GM21529 (cell line): ENCODE data around the gene GRK2.

Experiments used
- ATAC-seq: cut with Tn5 transposase; IDR thresholded peaks from one replicate; pipeline ENCODE4 v1.9.1; 2021; ENCODE audit not compliant: unreplicated experiment

Gene GRK2

GRCh38 chr11:67280788-67281551, 14.7 kb downstream of the GRK2 start:
- ATAC-seq = no peak

DNA sequence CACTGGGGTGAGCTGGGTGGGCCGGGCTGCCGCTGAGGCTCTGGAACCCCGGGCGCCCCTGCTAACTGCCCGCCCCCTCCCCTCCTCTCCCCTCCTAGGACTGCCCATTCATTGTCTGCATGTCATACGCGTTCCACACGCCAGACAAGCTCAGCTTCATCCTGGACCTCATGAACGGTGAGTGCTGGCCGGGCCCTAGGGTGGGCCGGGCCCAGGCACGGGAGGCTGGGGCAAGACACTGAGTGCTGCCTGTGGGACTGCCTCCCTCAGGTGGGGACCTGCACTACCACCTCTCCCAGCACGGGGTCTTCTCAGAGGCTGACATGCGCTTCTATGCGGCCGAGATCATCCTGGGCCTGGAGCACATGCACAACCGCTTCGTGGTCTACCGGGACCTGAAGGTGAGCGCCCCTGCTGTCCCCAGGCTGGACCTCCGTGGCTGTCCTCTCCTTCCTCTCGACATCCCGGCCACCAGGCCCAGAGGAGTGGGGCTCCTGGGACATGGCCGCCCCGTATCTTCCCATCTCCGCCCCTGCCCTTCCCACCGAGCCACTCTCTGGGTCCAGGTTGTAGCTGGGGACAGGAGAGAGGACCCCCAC, 15.4 kb downstream of the GRK2 start:
- no peak for ATAC-seq

- ATAC-seq = no peak
Observed at GRCh38 chr11:67282155-67282875, 16.0 kb downstream of the GRK2 start.

GRCh38 chr11:67282876-67283371, 16.7 kb downstream of the GRK2 start:
- no peak for ATAC-seq

- no peak for ATAC-seq
Observed at GRCh38 chr11:67283481-67283963, 17.2 kb downstream of the GRK2 start.

GRCh38 chr11:67284811-67285540, 18.7 kb downstream of the GRK2 start:
- no peak for ATAC-seq

DNA sequence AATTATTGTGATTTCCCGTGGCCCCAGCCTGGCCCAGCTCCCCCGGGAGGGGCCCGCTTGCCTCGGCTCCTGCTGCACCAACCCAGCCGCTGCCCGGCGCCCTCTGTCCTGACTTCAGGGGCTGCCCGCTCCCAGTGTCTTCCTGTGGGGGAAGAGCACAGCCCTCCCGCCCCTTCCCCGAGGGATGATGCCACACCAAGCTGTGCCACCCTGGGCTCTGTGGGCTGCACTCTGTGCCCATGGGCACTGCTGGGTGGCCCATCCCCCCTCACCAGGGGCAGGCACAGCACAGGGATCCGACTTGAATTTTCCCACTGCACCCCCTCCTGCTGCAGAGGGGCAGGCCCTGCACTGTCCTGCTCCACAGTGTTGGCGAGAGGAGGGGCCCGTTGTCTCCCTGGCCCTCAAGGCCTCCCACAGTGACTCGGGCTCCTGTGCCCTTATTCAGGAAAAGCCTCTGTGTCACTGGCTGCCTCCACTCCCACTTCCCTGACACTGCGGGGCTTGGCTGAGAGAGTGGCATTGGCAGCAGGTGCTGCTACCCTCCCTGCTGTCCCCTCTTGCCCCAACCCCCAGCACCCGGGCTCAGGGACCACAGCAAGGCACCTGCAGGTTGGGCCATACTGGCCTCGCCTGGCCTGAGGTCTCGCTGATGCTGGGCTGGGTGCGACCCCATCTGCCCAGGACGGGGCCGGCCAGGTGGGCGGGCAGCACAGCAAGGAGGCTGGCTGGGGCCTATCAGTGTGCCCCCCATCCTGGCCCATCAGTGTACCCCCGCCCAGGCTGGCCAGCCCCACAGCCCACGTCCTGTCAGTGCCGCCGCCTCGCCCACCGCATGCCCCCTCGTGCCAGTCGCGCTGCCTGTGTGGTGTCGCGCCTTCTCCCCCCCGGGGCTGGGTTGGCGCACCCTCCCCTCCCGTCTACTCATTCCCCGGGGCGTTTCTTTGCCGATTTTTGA, 19.5 kb downstream of the GRK2 start:
- ATAC-seq = no peak

DNA sequence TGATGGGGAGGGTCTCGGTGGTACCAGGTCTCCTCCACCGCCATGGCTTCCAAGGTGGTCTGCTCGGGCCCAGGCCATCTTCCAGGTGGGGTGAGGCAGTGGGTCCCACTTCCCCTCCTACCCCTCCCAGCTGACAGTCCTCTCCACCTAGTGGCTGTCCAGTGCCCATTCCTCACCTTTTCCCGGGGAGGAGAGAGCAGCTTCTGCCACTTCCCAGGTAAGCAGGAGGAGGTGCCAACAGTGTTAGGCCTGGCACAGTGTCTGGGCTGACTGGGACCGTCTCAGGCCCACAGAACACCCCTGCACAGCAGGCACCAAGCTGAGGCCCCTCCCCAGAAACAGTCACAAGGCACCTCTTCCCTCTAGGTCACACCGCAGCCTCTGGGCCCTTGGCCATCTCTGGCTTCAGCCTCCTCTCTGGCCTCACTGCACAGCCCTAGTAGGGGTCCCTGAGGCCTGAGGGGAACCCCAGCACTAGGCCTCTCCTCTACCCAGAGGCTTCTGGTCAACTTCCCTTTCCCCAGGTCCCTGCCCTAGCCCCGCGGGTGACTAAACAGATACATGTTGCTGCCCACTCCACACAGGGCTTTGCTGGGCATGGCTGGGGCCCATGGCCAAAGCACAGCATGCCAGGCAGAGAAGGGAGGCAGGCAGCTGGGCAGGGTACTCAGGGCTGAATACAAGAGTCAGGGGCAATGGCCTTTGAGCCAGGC, 20.5 kb downstream of the GRK2 start:
- ATAC-seq = no peak

GRCh38 chr11:67287355-67288197, 21.3 kb downstream of the GRK2 start:
- ATAC-seq = no peak

DNA sequence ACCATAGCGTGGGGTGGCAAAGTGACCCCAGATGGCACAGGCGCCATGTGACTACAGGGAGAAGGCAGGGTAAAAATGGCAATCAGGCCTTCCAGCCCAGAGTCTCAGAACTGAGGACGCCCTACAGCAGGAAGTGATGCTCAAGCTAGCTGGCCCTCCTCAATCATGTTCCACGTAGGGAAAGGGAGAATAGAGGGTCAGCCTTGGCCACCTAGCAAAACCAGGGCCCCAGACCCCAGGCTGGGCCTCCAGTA, 21.9 kb downstream of the GRK2 start:
- ATAC-seq = no peak

DNA sequence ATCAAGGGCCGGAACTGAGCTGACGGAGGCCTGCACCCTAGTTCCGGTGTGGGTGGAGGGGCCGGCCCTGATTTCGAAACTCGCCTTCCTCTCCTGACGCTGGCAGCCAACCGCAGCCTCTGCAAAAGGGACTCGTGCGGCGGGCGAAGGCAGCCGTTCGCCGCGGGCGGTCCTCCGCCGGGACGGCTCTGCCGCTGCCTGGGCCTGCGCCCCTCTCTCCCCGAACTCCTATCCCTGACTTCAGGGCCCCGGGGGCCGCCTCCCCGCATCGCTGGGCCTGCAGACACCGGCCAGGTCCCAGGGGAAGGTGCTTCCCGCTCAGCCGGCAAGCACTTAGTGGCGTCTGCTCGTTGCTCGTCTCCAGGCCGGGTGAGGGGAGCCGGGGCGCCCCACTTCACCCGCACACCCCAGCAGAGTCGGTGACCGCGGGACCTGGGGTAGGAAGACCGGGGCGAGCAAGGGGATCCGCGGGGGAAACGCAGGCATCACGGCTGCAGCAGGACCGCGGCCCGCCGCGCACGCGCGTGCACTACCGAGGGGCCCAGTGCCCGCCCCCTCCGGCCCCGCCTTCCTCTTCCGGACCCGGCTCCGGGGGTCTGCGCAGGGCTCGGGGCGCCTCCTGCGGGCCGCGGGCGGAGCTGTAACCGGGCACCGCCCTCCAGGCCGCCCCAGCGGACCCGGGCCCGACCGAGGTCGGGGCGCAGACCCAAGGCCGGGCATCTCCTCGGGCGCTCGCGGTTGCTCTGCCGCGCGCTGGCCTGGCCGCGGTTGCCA, 22.4 kb downstream of the GRK2 start:
- ATAC-seq = peak; percentile 62

DNA sequence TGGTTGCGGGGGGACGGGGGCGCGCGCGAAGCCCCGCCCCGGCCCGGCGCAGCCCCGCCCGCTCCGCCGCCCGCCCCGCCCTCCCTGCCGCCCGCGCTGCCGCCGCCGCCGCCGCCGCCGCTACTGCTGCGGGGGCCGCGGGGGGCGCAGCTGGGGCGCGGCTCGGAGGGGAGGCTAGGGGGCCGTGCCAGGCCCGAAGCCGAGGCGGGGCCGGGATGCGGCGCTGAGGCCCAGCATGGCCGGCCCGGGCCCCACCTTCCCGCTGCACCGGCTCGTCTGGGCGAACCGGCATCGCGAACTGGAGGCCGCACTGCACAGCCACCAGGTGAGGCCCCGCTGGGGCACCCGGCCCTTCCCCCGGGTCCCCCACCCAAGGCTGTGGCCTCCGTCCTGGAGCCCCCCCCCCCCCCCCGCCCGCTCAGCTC, 23.0 kb downstream of the GRK2 start, which contains the start of gene ANKRD13D:
Gene ANKRD13D (plus strand): TSS at position 78 of the 425 bp plus-strand sequence. CDS start 158 bp downstream, at position 236.
- ATAC-seq = peak; percentile 1

- no peak for ATAC-seq
Observed at GRCh38 chr11:67289651-67290479, 23.6 kb downstream of the GRK2 start.

- no peak for ATAC-seq
Observed at GRCh38 chr11:67290801-67291200, 24.5 kb downstream of the GRK2 start.

- ATAC-seq = no peak
Observed at GRCh38 chr11:67291481-67292381, 25.5 kb downstream of the GRK2 start.

GRCh38 chr11:67292671-67293070, 26.4 kb downstream of the GRK2 start:
- no peak for ATAC-seq
